KMS-11 (cell line): ENCODE data around the gene CELF2.

Experiments used
- H2AFZ ChIP-seq: fragments of 200-600 bp; sonication (generic); 2 replicates; pipeline ENCODE4 v1.6.1; 2016; ENCODE audit warnings: antibody characterized with exemption, mixed run types, low read depth
- H3K27ac ChIP-seq: fragments of 200-600 bp; sonication (generic); 2 replicates; pipeline ENCODE4 v1.6.1; 2016; ENCODE audit warnings: mild to moderate bottlenecking, mixed run types
- H3K27me3 ChIP-seq: fragments of 200-600 bp; sonication (generic); 2 replicates; pipeline ENCODE4 v1.6.1; 2017; ENCODE audit warnings: mild to moderate bottlenecking, low read depth, mixed run types, moderate library complexity; ENCODE audit not compliant: insufficient read depth
- H3K36me3 ChIP-seq: fragments of 200-600 bp; sonication (generic); 2 replicates; pipeline ENCODE4 v1.6.1; 2017; ENCODE audit warnings: mild to moderate bottlenecking, mixed run types; ENCODE audit not compliant: insufficient read depth
- H3K4me1 ChIP-seq: fragments of 200-600 bp; sonication (generic); 2 replicates; pipeline ENCODE4 v1.6.1; 2016; ENCODE audit warnings: mild to moderate bottlenecking, low read depth, mixed run types; ENCODE audit not compliant: poor library complexity, severe bottlenecking
- H3K4me2 ChIP-seq: fragments of 200-600 bp; sonication (generic); 2 replicates; pipeline ENCODE4 v1.7.0; 2016; ENCODE audit warnings: mild to moderate bottlenecking, mixed run types
- H3K4me3 ChIP-seq: fragments of 200-600 bp; sonication (generic); IDR thresholded peaks from 2 replicates; pipeline ENCODE4 v1.6.1; 2017; ENCODE audit warnings: low read depth, low read length, mixed read lengths; ENCODE audit not compliant: insufficient read depth
- H3K79me2 ChIP-seq: fragments of 200-600 bp; sonication (generic); 2 replicates; pipeline ENCODE4 v1.6.1; 2016; ENCODE audit warnings: low read depth, mixed run types; ENCODE audit not compliant: insufficient read depth
- H3K9ac ChIP-seq: fragments of 200-600 bp; sonication (generic); 2 replicates; pipeline ENCODE4 v1.6.1; 2016; ENCODE audit warnings: mild to moderate bottlenecking, mixed run types
- H4K20me1 ChIP-seq: fragments of 200-600 bp; sonication (generic); 2 replicates; pipeline ENCODE4 v1.6.1; 2016; ENCODE audit warnings: mild to moderate bottlenecking, mixed run types; ENCODE audit not compliant: insufficient read depth
- TF ChIP-seq, protein P1 (sequence below): fragments of 200-600 bp; sonication (generic); conservative IDR thresholded peaks from 2 replicates; pipeline ENCODE4 v1.6.1; 2017; ENCODE audit warnings: low read depth, mild to moderate bottlenecking, antibody characterized with exemption, low read length, moderate library complexity, mixed read lengths

The CELF2 gene

GRCh38 chr10:11284291-11285085 lies 266.8 kb downstream of the CELF2 start:
- H3K9ac ChIP-seq = no peak overlapping the region
- H3K4me3 ChIP-seq = no peak overlapping the region
- no peaks in the 10 kb centered on the region for H3K4me1 ChIP-seq
- TF ChIP-seq, protein P1, sequence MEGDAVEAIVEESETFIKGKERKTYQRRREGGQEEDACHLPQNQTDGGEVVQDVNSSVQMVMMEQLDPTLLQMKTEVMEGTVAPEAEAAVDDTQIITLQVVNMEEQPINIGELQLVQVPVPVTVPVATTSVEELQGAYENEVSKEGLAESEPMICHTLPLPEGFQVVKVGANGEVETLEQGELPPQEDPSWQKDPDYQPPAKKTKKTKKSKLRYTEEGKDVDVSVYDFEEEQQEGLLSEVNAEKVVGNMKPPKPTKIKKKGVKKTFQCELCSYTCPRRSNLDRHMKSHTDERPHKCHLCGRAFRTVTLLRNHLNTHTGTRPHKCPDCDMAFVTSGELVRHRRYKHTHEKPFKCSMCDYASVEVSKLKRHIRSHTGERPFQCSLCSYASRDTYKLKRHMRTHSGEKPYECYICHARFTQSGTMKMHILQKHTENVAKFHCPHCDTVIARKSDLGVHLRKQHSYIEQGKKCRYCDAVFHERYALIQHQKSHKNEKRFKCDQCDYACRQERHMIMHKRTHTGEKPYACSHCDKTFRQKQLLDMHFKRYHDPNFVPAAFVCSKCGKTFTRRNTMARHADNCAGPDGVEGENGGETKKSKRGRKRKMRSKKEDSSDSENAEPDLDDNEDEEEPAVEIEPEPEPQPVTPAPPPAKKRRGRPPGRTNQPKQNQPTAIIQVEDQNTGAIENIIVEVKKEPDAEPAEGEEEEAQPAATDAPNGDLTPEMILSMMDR = no peak
- no peaks in the 10 kb centered on the region for H3K36me3 ChIP-seq
- H4K20me1 ChIP-seq = no peaks in the 10 kb centered on the region
- H3K79me2 ChIP-seq = no peaks in the 10 kb centered on the region
- no peak overlapping the region for H3K4me2 ChIP-seq
- H2AFZ ChIP-seq = no peak overlapping the region
- no peak overlapping the region for H3K27ac ChIP-seq
- H3K27me3 ChIP-seq = no peaks in the 10 kb centered on the region

GRCh38 chr10:11285171-11285570 lies 267.5 kb downstream of the CELF2 start:
- TF ChIP-seq, protein P1 = no peak
- Histone ChIP-seq H3K36me3 (no peaks in the 10 kb centered on the region), H3K4me1 (no peaks in the 10 kb centered on the region), H4K20me1 (no peaks in the 10 kb centered on the region), H3K4me3 (no peak overlapping the region), H3K27ac (no peak overlapping the region), H3K27me3 (no peaks in the 10 kb centered on the region), H2AFZ (no peak overlapping the region), H3K4me2 (no peak overlapping the region), H3K9ac (no peak overlapping the region), H3K79me2 (no peaks in the 10 kb centered on the region)

DNA sequence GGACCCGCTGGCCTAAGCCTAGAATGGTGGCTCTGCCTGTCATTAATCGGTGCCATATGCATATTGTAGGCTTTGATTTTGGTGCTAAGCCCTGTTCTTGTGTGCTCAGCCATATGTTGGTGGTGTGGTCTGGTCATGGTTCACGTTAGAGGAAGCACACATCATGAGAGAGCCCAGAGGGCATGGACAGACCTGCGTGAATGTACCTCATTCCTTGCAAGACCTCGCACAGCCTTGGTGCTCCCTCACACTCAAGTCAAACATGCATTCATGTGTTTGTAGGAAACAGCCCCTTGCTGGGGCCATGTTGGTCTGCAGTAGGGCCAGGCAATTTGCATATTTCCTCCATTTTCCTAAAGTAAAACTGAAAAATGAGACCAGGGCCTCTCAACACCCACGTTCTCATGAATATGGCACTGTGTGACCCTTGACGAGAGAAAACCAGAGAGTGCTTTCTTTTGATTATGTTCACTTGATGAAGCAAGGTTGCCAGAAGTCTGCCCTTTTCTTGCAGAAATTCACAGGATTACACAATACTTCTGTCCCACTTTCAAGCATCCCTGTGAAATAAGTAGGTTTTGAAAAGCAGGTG lies 268.7 kb downstream of the CELF2 start:
- no peak overlapping the region for H3K4me2 ChIP-seq
- no peaks in the 10 kb centered on the region for H3K36me3 ChIP-seq
- H3K4me3 ChIP-seq = no peak overlapping the region
- H3K4me1 ChIP-seq = no peaks in the 10 kb centered on the region
- no peaks in the 10 kb centered on the region for H3K27me3 ChIP-seq
- TF ChIP-seq, protein P1 = no peak
- no peak overlapping the region for H3K9ac ChIP-seq
- no peaks in the 10 kb centered on the region for H3K79me2 ChIP-seq
- H3K27ac ChIP-seq = no peak overlapping the region
- no peak overlapping the region for H2AFZ ChIP-seq
- H4K20me1 ChIP-seq = no peaks in the 10 kb centered on the region

- no peak overlapping the region for H2AFZ ChIP-seq
- no peaks in the 10 kb centered on the region for H3K36me3 ChIP-seq
- no peaks in the 10 kb centered on the region for H3K4me1 ChIP-seq
- no peak overlapping the region for H3K27ac ChIP-seq
- H3K4me2 ChIP-seq = no peak overlapping the region
- H3K4me3 ChIP-seq = no peak overlapping the region
- H4K20me1 ChIP-seq = no peaks in the 10 kb centered on the region
- no peaks in the 10 kb centered on the region for H3K27me3 ChIP-seq
- no peaks in the 10 kb centered on the region for H3K79me2 ChIP-seq
- TF ChIP-seq, protein P1 = no peak
- H3K9ac ChIP-seq = no peak overlapping the region
These were observed 270.6 kb downstream of the CELF2 start for GRCh38 chr10:11288302-11288701.
